Right lobe of liver (tissue), 4 donors: ENCODE results near the gene MARCHF6.

Experiments
- POLR2A ChIP-seq: fragments of 450-650 bp; IDR thresholded peaks from one replicate; pipeline ENCODE4 v1.6.1; 2017; ENCODE audit warnings: antibody characterized with exemption, mild to moderate bottlenecking
- TF ChIP-seq, protein P1 (sequence below), 4 donors: fragments of 200-600 bp in 3 of 4; fragments of 450-650 bp in 1 of 4; IDR thresholded peaks; one replicate each; pipeline versions ENCODE4 v1.5.1 to v1.8.0; 2016 to 2022; ENCODE audit warnings: antibody characterized with exemption in 4 of 4, mild to moderate bottlenecking in 2 of 4
- donor health status: DM: no; HTN: no; CAD: no.
- donor health status: DM: no; HTN: no; CAD: no.
- donor health status: DM: no; HTN: yes; CAD: no.

GRCh38 chr5:10328323-10328722 is 25.2 kb upstream of the MARCHF6 start:
- TF ChIP-seq POLR2A, result no peak
- TF ChIP-seq, protein P1, sequence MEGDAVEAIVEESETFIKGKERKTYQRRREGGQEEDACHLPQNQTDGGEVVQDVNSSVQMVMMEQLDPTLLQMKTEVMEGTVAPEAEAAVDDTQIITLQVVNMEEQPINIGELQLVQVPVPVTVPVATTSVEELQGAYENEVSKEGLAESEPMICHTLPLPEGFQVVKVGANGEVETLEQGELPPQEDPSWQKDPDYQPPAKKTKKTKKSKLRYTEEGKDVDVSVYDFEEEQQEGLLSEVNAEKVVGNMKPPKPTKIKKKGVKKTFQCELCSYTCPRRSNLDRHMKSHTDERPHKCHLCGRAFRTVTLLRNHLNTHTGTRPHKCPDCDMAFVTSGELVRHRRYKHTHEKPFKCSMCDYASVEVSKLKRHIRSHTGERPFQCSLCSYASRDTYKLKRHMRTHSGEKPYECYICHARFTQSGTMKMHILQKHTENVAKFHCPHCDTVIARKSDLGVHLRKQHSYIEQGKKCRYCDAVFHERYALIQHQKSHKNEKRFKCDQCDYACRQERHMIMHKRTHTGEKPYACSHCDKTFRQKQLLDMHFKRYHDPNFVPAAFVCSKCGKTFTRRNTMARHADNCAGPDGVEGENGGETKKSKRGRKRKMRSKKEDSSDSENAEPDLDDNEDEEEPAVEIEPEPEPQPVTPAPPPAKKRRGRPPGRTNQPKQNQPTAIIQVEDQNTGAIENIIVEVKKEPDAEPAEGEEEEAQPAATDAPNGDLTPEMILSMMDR (IDR thresholded peaks at IDR 0.05), result no peak
